Ishikawa (cell line): ENCODE data around the gene MAGI1.

Experiments
- CEBPB ChIP-seq: IDR thresholded peaks from 2 replicates; pipeline ENCODE4 v1.6.1; 2012
- CREB1 ChIP-seq: IDR thresholded peaks from 2 replicates; pipeline ENCODE4 v1.6.1; 2012; ENCODE audit warnings: low read depth
- EGR1 ChIP-seq: IDR thresholded peaks from 2 replicates; pipeline ENCODE4 v1.6.1; 2012
- EP300 ChIP-seq: IDR thresholded peaks from 2 replicates; pipeline ENCODE4 v1.6.1; 2012; ENCODE audit warnings: borderline replicate concordance
- FOXM1 ChIP-seq: IDR thresholded peaks from 2 replicates; pipeline ENCODE4 v1.6.1; 2012; ENCODE audit warnings: low read depth, borderline replicate concordance
- NFIC ChIP-seq: IDR thresholded peaks from 2 replicates; pipeline ENCODE4 v1.6.1; 2012
- RAD21 ChIP-seq: IDR thresholded peaks from 2 replicates; pipeline ENCODE4 v1.6.1; 2012; ENCODE audit warnings: low read depth
- REST ChIP-seq: IDR thresholded peaks from 2 replicates; pipeline ENCODE4 v1.6.1; 2012; ENCODE audit warnings: low read depth, mild to moderate bottlenecking
- TAF1 ChIP-seq: IDR thresholded peaks from 2 replicates; pipeline ENCODE4 v1.6.1; 2012; ENCODE audit warnings: low read depth, mild to moderate bottlenecking
- TCF12 ChIP-seq: IDR thresholded peaks from 2 replicates; pipeline ENCODE4 v1.6.1; 2012; ENCODE audit warnings: low read depth
- TEAD4 ChIP-seq: IDR thresholded peaks from 2 replicates; pipeline ENCODE4 v1.6.1; 2012
- YY1 ChIP-seq: IDR thresholded peaks from 2 replicates; pipeline ENCODE4 v1.6.1; 2012; ENCODE audit warnings: low read depth
- ZBTB7A ChIP-seq: IDR thresholded peaks from 2 replicates; pipeline ENCODE4 v1.6.1; 2012; ENCODE audit warnings: low read depth
- TF ChIP-seq, protein P1 (sequence below): IDR thresholded peaks from 2 replicates; pipeline ENCODE4 v1.6.1; 2012
- TF ChIP-seq, protein P2 (sequence below): IDR thresholded peaks from 2 replicates; pipeline ENCODE4 v1.6.1; 2012

Gene MAGI1

GRCh38 chr3:65584913-65585312 is 453.8 kb downstream of the MAGI1 start:
- TF ChIP-seq CEBPB = no peak
- no peak for TF ChIP-seq RAD21
- no peak for TF ChIP-seq FOXM1
- no peak for TF ChIP-seq YY1
- TF ChIP-seq, protein P1, sequence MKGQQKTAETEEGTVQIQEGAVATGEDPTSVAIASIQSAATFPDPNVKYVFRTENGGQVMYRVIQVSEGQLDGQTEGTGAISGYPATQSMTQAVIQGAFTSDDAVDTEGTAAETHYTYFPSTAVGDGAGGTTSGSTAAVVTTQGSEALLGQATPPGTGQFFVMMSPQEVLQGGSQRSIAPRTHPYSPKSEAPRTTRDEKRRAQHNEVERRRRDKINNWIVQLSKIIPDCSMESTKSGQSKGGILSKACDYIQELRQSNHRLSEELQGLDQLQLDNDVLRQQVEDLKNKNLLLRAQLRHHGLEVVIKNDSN = no peak
- TF ChIP-seq ZBTB7A = no peak
- no peak for TF ChIP-seq TCF12

DNA sequence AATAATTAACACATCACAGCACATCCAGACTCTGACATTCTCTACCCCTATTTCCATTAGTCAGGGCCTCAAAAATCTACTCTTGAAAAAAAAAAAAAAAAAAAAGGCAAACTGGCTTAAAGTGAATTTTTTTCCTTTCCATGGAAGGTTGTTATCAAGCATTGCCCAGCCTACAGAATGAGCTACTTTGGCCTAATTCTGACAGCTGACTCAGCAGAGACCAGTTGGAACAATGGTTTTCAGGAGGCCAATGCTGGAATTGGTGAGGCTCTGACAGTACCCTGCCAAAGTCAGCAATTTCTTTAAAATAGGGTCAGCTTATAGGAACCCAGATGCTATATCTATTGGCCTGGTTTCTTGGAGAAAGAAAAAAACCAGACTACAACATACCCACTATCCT is 454.7 kb downstream of the MAGI1 start:
- no peak for TF ChIP-seq TCF12
- TF ChIP-seq CREB1 = no peak
- TF ChIP-seq, protein P2, sequence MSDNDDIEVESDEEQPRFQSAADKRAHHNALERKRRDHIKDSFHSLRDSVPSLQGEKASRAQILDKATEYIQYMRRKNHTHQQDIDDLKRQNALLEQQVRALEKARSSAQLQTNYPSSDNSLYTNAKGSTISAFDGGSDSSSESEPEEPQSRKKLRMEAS = no peak
- TF ChIP-seq EGR1 = no peak
- TF ChIP-seq RAD21 = no peak

- TF ChIP-seq TEAD4 (no peak), TAF1 (no peak), NFIC (no peak), CREB1 (no peak), YY1 (no peak), RAD21 (no peak), EP300 (no peak)
- TF ChIP-seq, protein P1 = no peak
Measured at GRCh38 chr3:65583188-65583587, 455.5 kb downstream of the MAGI1 start.

DNA sequence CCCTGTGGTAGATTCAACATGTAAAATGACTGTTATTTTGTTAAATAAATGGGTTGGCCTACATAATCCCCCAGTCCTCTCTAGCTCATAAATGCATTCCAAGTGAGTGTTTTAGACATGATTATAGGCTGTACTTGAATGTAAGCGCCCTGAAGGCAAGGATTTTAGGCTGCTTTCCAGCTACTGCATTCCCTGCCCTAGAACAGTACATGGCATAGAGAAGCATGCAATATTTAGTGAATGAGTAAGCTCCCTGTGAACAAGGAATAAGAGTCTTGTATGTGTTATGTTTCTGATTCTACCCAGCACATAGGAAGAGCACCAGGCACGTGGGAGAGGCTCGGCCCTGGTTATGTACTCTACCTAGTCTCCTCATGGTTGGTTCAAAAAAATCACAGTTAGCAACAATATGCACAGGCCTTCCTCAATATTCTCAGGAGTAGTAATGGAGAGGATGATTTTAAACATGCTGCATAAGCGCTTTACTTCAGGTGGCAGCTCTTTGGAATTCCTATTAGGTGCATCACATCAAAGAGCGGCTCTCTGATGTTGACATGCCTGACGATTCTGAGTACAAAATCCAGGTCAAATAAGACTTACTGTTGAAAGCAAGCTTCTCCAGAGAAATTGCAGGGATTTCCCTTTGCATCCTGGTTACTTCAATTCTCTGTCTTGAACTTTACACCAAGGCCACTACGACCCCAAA is 456.6 kb downstream of the MAGI1 start:
- TF ChIP-seq NFIC (no peak), TAF1 (no peak), REST (no peak), EP300 (no peak), FOXM1 (no peak), ZBTB7A (no peak), CEBPB (no peak), YY1 (no peak), CREB1 (no peak), EGR1 (no peak), RAD21 (no peak), TCF12 (no peak), TEAD4 (no peak)
- TF ChIP-seq, protein P1 = no peak
- TF ChIP-seq, protein P2 = no peak

DNA sequence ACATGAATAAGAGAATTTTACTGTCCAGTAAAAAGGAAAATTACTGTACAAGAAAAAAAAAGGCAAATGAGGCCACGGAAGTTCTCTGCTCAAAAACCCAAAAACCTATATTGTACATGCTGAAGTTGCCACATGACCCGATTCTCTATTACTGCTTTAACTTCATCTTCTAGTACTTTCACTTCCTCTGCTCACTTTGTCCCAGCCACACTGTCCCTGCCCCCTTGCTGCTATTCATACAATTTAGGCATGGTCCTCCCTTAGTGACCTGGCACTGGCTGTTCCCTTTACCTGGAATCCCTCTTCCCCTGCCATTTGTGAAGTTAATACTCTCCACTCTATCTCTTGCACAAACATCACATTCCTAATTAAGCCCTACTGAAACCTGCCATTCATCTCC is 457.4 kb downstream of the MAGI1 start:
- TF ChIP-seq TCF12 = no peak

DNA sequence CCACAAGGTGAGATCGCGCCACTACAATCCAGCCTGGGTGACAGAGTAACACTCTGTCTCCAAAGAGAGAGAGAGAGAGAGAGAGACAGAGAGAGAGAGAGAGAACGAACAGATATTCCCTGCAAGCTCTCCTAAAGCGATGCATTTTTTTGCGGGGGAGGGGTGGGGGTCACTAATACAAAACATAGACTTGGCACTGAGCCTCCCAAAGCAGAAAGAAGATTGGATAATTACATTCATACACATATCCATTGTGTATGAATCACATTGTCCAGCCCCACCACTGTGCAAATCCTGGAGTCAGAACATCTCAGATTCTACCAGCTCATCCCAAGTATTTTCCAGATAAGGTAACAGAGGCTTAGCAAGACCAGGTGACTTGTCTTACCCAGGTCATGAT is 459.9 kb downstream of the MAGI1 start:
- TF ChIP-seq CEBPB = no peak
- TF ChIP-seq REST = no peak
